ENCODE data around the gene ZNF638.

DNA sequence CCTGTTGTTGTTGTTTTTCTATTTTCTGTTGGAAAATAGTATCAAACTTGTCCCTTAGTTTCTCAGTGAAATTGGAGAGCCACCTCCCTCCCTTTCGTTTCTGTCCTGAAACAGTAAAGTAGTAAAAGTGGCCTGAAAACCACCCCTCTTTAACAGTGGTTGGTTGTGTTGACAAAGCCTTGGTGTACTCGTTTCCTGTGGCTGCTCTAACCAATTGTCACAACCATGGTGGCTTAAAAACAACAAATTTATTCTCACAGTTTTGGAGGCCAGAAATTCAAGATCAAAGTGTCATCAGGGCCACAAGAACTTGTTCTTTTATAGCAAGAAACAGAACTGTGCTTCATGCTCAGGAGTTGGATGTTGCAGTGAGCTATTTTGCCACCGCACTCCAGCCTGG, 117.8 kb downstream of the ZNF638 start:
- TF ChIP-seq, protein P1, sequence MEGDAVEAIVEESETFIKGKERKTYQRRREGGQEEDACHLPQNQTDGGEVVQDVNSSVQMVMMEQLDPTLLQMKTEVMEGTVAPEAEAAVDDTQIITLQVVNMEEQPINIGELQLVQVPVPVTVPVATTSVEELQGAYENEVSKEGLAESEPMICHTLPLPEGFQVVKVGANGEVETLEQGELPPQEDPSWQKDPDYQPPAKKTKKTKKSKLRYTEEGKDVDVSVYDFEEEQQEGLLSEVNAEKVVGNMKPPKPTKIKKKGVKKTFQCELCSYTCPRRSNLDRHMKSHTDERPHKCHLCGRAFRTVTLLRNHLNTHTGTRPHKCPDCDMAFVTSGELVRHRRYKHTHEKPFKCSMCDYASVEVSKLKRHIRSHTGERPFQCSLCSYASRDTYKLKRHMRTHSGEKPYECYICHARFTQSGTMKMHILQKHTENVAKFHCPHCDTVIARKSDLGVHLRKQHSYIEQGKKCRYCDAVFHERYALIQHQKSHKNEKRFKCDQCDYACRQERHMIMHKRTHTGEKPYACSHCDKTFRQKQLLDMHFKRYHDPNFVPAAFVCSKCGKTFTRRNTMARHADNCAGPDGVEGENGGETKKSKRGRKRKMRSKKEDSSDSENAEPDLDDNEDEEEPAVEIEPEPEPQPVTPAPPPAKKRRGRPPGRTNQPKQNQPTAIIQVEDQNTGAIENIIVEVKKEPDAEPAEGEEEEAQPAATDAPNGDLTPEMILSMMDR (IDR thresholded peaks at IDR 0.05; ENCODE audit: low read depth, low read length), result no peak
- TF ChIP-seq EZH2phosphoT487 (IDR thresholded peaks at IDR 0.05; ENCODE audit: low read depth), result no peak

Measured in OCI-LY3 (cell line).